Uterus (tissue), 4 donors: ENCODE results near the gene ANKDD1A. TPM values are rescaled to one million over a fixed set of nuclear protein-coding genes. Genes with fewer than 3 reads are reported as not detected.

ENCODE experiments used
- DNase-seq, 2 donors: peaks; one replicate each; pipeline ENCODE4 v3.0.0-alpha.2; 2019 to 2020
- H3K27ac ChIP-seq, 2 donors: fragments of 200-600 bp; sonication (generic); 1 replicate in 1 of 2; 2 replicates in 1 of 2; pipeline ENCODE4 v1.5.1; 2016 to 2018
- H3K27me3 ChIP-seq, 2 donors: fragments of 200-600 bp; sonication (generic); one replicate each; pipeline ENCODE4 v1.5.1; 2018 to 2019; ENCODE audit warnings: control low read depth in 1 of 2
- H3K36me3 ChIP-seq, 2 donors: fragments of 200-600 bp; sonication (generic); one replicate each; pipeline ENCODE4 v1.5.1; 2019; ENCODE audit warnings: control low read depth in 1 of 2
- H3K4me1 ChIP-seq, 2 donors: fragments of 200-600 bp; sonication (generic); one replicate each; pipeline ENCODE4 v1.5.1; 2018 to 2019; ENCODE audit warnings: control low read depth in 1 of 2
- H3K4me3 ChIP-seq, 2 donors: fragments of 200-600 bp; sonication (generic); 1 replicate in 1 of 2; 2 replicates in 1 of 2; pipeline ENCODE4 v1.5.1; 2018 to 2019; ENCODE audit warnings: mild to moderate bottlenecking in 1 of 2
- H3K9me3 ChIP-seq, 2 donors: fragments of 200-600 bp; sonication (generic); one replicate each; pipeline ENCODE4 v1.5.1; 2019; ENCODE audit warnings: control low read depth in 1 of 2
- CTCF ChIP-seq, 4 experiments: fragments of 200-600 bp in 2 of 4; fragments of 450-650 bp in 2 of 4; sonication (generic) in 2 of 4; IDR thresholded peaks; one replicate each; pipeline ENCODE4 v1.5.1; 2016 to 2019; ENCODE audit warnings: antibody characterized with exemption in 4 of 4, mild to moderate bottlenecking in 2 of 4, moderate library complexity in 1 of 4
- POLR2A ChIP-seq, 2 donors: fragments of 450-650 bp; IDR thresholded peaks; one replicate each; pipeline ENCODE4 v1.6.1; 2016; ENCODE audit warnings: antibody characterized with exemption in 2 of 2, mild to moderate bottlenecking in 1 of 2, moderate library complexity in 1 of 2
- intact Hi-C: fragments of 100-400 bp; cut with DNase I; formaldehyde crosslinking; loops from one replicate; pipeline ENCODE4 v1.15.1; 2023; ENCODE audit warnings: low total_unique reads
- total RNA-seq, 4 donors: library from RNA; depleted of rRNA in 3 of 4; stranded (reverse); fragments of >200 nt in 3 of 4; gene quantifications; one replicate each; pipeline versions ENCODE4 v1.1.0 to v1.2.4, GENCODE V29; 2014 to 2023
- donor health status: DM: yes; HTN: yes; CAD: no.

Gene ANKDD1A
- total RNA-seq, 4 donors from 2014 or later, result 0.59 to 36.2 (median 17.7) TPM

GRCh38 chr15:64901141-64901540 is 10.6 kb upstream of the ANKDD1A start:
- intact Hi-C loops, result loop anchor here (10.0 kb wide), 2 partner anchors 56 to 166 kb away; partner anchors contain the start of gene PLEKHO2
- TF ChIP-seq CTCF (IDR thresholded peaks at IDR 0.05) (no peak), POLR2A (IDR thresholded peaks at IDR 0.05) (no peak)
- no peaks in the 10 kb centered on the region for H3K27me3 ChIP-seq

GRCh38 chr15:64901914-64902313 is 9.8 kb upstream of the ANKDD1A start:
- H3K4me1 ChIP-seq, result peaks cover 0 to 10% of the 10 kb centered on the region in 2 donors
- H3K27ac ChIP-seq, result no peak overlapping the region
- no peak for DNase-seq
- no peaks in the 10 kb centered on the region for H3K27me3 ChIP-seq
- TF ChIP-seq CTCF (IDR thresholded peaks at IDR 0.05), result no peak
- no peak for TF ChIP-seq POLR2A (IDR thresholded peaks at IDR 0.05)
- no peak overlapping the region for H3K4me3 ChIP-seq
- H3K36me3 ChIP-seq, result no peaks in the 10 kb centered on the region
- intact Hi-C loops, result loop anchor here (10.0 kb wide), 2 partner anchors 57 to 167 kb away; partner anchors contain the start of gene PLEKHO2
- no peaks in the 10 kb centered on the region for H3K9me3 ChIP-seq

More at GRCh38 chr15:64901141-64901540, 10.6 kb upstream of the ANKDD1A start:
- H3K36me3 ChIP-seq, result no peaks in the 10 kb centered on the region
- H3K4me3 ChIP-seq, result no peak overlapping the region
- no peaks in the 10 kb centered on the region for H3K9me3 ChIP-seq
- no peak for DNase-seq
- no peak overlapping the region for H3K27ac ChIP-seq
- H3K4me1 ChIP-seq, result peaks cover 0 to 10% of the 10 kb centered on the region in 2 donors

GRCh38 chr15:64902863-64903262 is 8.8 kb upstream of the ANKDD1A start:
- intact Hi-C loops, result loop anchor here (10.0 kb wide), 2 partner anchors 58 to 168 kb away; partner anchors contain the start of gene PLEKHO2
- Histone ChIP-seq H3K4me1 (peaks cover 0 to under 1% of the 10 kb centered on the region in 2 donors), H3K36me3 (no peaks in the 10 kb centered on the region), H3K27me3 (no peaks in the 10 kb centered on the region), H3K9me3 (no peaks in the 10 kb centered on the region), H3K27ac (no peak overlapping the region), H3K4me3 (no peak overlapping the region)
- TF ChIP-seq POLR2A (IDR thresholded peaks at IDR 0.05) (no peak), CTCF (IDR thresholded peaks at IDR 0.05) (no peak)
- DNase-seq, result no peak

- no peak for DNase-seq
- intact Hi-C loops, result loop anchor here (10.0 kb wide), 2 partner anchors 59 to 169 kb away; partner anchors contain the start of gene PLEKHO2
- H3K4me3 ChIP-seq, result no peak overlapping the region
- no peaks in the 10 kb centered on the region for H3K9me3 ChIP-seq
- no peaks in the 10 kb centered on the region for H3K4me1 ChIP-seq
- no peak overlapping the region for H3K27ac ChIP-seq
- no peaks in the 10 kb centered on the region for H3K27me3 ChIP-seq
- H3K36me3 ChIP-seq, result no peaks in the 10 kb centered on the region
- TF ChIP-seq CTCF (IDR thresholded peaks at IDR 0.05) (no peak), POLR2A (IDR thresholded peaks at IDR 0.05) (no peak)
Measured at GRCh38 chr15:64903326-64903950, 8.3 kb upstream of the ANKDD1A start.

GRCh38 chr15:64904189-64904588 is 7.5 kb upstream of the ANKDD1A start:
- no peaks in the 10 kb centered on the region for H3K36me3 ChIP-seq
- no peak for DNase-seq
- H3K27me3 ChIP-seq, result no peaks in the 10 kb centered on the region
- H3K4me1 ChIP-seq, result no peaks in the 10 kb centered on the region
- TF ChIP-seq POLR2A (IDR thresholded peaks at IDR 0.05), result no peak
- no peak for TF ChIP-seq CTCF (IDR thresholded peaks at IDR 0.05)
- H3K9me3 ChIP-seq, result no peaks in the 10 kb centered on the region
- intact Hi-C loops, result loop anchor here (10.0 kb wide), 2 partner anchors 59 to 169 kb away; partner anchors contain the start of gene PLEKHO2
- H3K27ac ChIP-seq, result no peak overlapping the region
- no peak overlapping the region for H3K4me3 ChIP-seq
